Measurements from ENCODE around the gene NUP210L. TPM values are rescaled to one million over a fixed set of nuclear protein-coding genes. Genes with fewer than 3 reads are reported as not detected.

Gene NUP210L
- total RNA-seq, 1 experiment from 2014 or later: 0.10 TPM

DNA sequence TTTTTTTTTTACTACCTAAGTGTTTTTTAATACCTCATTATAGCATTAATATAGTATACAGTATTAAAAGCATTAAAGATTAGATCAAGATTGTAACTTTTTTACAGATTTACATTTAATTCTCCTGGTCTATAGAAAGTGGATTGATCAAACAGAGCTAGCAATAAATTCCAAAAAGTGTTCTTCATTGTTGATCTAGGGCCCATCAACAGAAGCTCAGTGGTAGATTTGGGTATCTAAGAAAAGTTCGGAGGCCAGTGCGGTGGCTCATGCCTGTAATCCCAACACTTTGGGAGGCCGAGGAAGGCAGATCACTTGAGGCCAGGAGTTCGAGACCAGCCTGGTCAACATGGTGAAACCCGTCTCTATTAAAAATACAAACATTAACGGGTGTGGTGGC lies 12.5 kb downstream of the NUP210L start:
- no peak overlapping the region for H3K4me2 ChIP-seq (ENCODE audit: low read length)
- no peaks in the 10 kb centered on the region for H3K36me3 ChIP-seq (ENCODE audit: control insufficient read depth in 1 of 2, insufficient read depth in 2 of 2, low read length in 2 of 2)
- H3K9me2 ChIP-seq (ENCODE audit: insufficient read depth): no peaks in the 10 kb centered on the region
- H3K27ac ChIP-seq (ENCODE audit: low read depth, low read length): no peak overlapping the region
- intact Hi-C loops (cut with micrococcal nuclease): no loop called here
- H3K79me2 ChIP-seq (ENCODE audit: insufficient read depth, low read length): no peaks in the 10 kb centered on the region
- RAD21 ChIA-PET (ENCODE audit: low non-redundant PET in 1 of 2, low total read pairs in 2 of 2, uncharacterized antibody in 2 of 2, unreplicated experiment in 2 of 2): no interaction called here
- H4K20me1 ChIP-seq (ENCODE audit: insufficient read depth): no peaks in the 10 kb centered on the region
- POLR2A ChIA-PET: no interaction called here
- no peaks in the 10 kb centered on the region for H3K9me3 ChIP-seq (ENCODE audit: control insufficient read depth in 1 of 2, insufficient read depth in 1 of 2, low read depth in 1 of 2, low read length in 2 of 2)
- ATAC-seq: no peak
- CTCF ChIA-PET: no interaction called here
- no peak overlapping the region for H3K4me3 ChIP-seq (replicated peaks in 1 of 2; ENCODE audit: low read depth in 1 of 2, low read length in 2 of 2)
- no peak for TF ChIP-seq SP1 (IDR thresholded peaks at IDR 0.05; ENCODE audit: low read depth)
- no peak for DNase-seq (ENCODE audit: low read depth, low spot score)
- no peak overlapping the region for H3K9ac ChIP-seq (ENCODE audit: low read length)
- no TSS peak for BruUV-seq (replicated peaks)
- H3K27me3 ChIP-seq (ENCODE audit: insufficient read depth, low read length): no peaks in the 10 kb centered on the region
- H3K4me1 ChIP-seq (ENCODE audit: control insufficient read depth in 1 of 2, insufficient read depth in 2 of 2, low read length in 2 of 2): no peaks in the 10 kb centered on the region
- no peak overlapping the region for H2AFZ ChIP-seq (ENCODE audit: low read depth, low read length, poor library complexity, severe bottlenecking)

- DNase-seq (ENCODE audit: low read depth, low spot score) (no peak), ATAC-seq (no peak)
- BruUV-seq (replicated peaks): no TSS peak
- H3K9me3 ChIP-seq (ENCODE audit: control insufficient read depth in 1 of 2, insufficient read depth in 1 of 2, low read depth in 1 of 2, low read length in 2 of 2): no peaks in the 10 kb centered on the region
- POLR2A ChIA-PET: no interaction called here
- H3K4me2 ChIP-seq (ENCODE audit: low read length): no peak overlapping the region
- no peaks in the 10 kb centered on the region for H3K36me3 ChIP-seq (ENCODE audit: control insufficient read depth in 1 of 2, insufficient read depth in 2 of 2, low read length in 2 of 2)
- no peaks in the 10 kb centered on the region for H4K20me1 ChIP-seq (ENCODE audit: insufficient read depth)
- no peak overlapping the region for H2AFZ ChIP-seq (ENCODE audit: low read depth, low read length, poor library complexity, severe bottlenecking)
- no peaks in the 10 kb centered on the region for H3K4me1 ChIP-seq (ENCODE audit: control insufficient read depth in 1 of 2, insufficient read depth in 2 of 2, low read length in 2 of 2)
- H3K9ac ChIP-seq (ENCODE audit: low read length): no peak overlapping the region
- TF ChIP-seq SRF (IDR thresholded peaks at IDR 0.05; ENCODE audit: low read depth) (no peak), TCF7L2 (IDR thresholded peaks at IDR 0.05; ENCODE audit: borderline replicate concordance, extremely low read depth, insufficient read depth, insufficient read length) (no peak), POLR2AphosphoS5 (IDR thresholded peaks at IDR 0.05; ENCODE audit: low read depth, low read length) (no peak), SIN3A (IDR thresholded peaks at IDR 0.05; ENCODE audit: low read depth) (no peak), CEBPB (IDR thresholded peaks at IDR 0.05; ENCODE audit: low read depth) (no peak), ELF1 (IDR thresholded peaks at IDR 0.05; ENCODE audit: borderline replicate concordance, low read depth) (no peak), EGR1 (IDR thresholded peaks at IDR 0.05; ENCODE audit: low read depth) (no peak), ZFX (IDR thresholded peaks at IDR 0.05) (no peak), CBX3 (IDR thresholded peaks at IDR 0.05; ENCODE audit: low read depth) (no peak), ZNF274 (IDR thresholded peaks at IDR 0.05; ENCODE audit: low read depth, low read length) (no peak), SP1 (IDR thresholded peaks at IDR 0.05; ENCODE audit: low read depth) (no peak), POLR2A (IDR thresholded peaks at IDR 0.05; ENCODE audit: borderline replicate concordance, extremely low read depth, insufficient read depth, insufficient read length) (no peak), RAD21 (IDR thresholded peaks at IDR 0.05; ENCODE audit: low read depth) (no peak), EZH2phosphoT487 (IDR thresholded peaks at IDR 0.05; ENCODE audit: borderline replicate concordance) (no peak), FOSL1 (IDR thresholded peaks at IDR 0.05; ENCODE audit: low read depth) (no peak), EZH2 (IDR thresholded peaks at IDR 0.05) (no peak), ZBTB33 (IDR thresholded peaks at IDR 0.05; ENCODE audit: extremely low read depth, insufficient replicate concordance, low read length) (no peak)
- TF ChIP-seq, protein P1, sequence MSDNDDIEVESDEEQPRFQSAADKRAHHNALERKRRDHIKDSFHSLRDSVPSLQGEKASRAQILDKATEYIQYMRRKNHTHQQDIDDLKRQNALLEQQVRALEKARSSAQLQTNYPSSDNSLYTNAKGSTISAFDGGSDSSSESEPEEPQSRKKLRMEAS (IDR thresholded peaks at IDR 0.05): no peak
- TF ChIP-seq, protein P2, sequence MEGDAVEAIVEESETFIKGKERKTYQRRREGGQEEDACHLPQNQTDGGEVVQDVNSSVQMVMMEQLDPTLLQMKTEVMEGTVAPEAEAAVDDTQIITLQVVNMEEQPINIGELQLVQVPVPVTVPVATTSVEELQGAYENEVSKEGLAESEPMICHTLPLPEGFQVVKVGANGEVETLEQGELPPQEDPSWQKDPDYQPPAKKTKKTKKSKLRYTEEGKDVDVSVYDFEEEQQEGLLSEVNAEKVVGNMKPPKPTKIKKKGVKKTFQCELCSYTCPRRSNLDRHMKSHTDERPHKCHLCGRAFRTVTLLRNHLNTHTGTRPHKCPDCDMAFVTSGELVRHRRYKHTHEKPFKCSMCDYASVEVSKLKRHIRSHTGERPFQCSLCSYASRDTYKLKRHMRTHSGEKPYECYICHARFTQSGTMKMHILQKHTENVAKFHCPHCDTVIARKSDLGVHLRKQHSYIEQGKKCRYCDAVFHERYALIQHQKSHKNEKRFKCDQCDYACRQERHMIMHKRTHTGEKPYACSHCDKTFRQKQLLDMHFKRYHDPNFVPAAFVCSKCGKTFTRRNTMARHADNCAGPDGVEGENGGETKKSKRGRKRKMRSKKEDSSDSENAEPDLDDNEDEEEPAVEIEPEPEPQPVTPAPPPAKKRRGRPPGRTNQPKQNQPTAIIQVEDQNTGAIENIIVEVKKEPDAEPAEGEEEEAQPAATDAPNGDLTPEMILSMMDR (IDR thresholded peaks at IDR 0.05 in 2 of 3, conservative IDR thresholded peaks at IDR 0.05 in 1 of 3; ENCODE audit: borderline replicate concordance in 1 of 3, insufficient read depth in 1 of 3, low read depth in 2 of 3, low read length in 2 of 3): no peak
- H3K27ac ChIP-seq (ENCODE audit: low read depth, low read length): no peak overlapping the region
- intact Hi-C loops (cut with micrococcal nuclease): no loop called here
- H3K27me3 ChIP-seq (ENCODE audit: insufficient read depth, low read length): no peaks in the 10 kb centered on the region
- no peaks in the 10 kb centered on the region for H3K9me2 ChIP-seq (ENCODE audit: insufficient read depth)
- RAD21 ChIA-PET (ENCODE audit: low non-redundant PET in 1 of 2, low total read pairs in 2 of 2, uncharacterized antibody in 2 of 2, unreplicated experiment in 2 of 2): no interaction called here
- H3K79me2 ChIP-seq (ENCODE audit: insufficient read depth, low read length): no peaks in the 10 kb centered on the region
- H3K4me3 ChIP-seq (replicated peaks in 1 of 2; ENCODE audit: low read depth in 1 of 2, low read length in 2 of 2): no peak overlapping the region
- CTCF ChIA-PET: no interaction called here
These were observed 13.6 kb downstream of the NUP210L start for GRCh38 chr1:154141240-154141639.
